DND-41 (cell line): ENCODE data around the gene NBEA.

Experiments used
- ATAC-seq: fragments of 200-7000 bp; cut with Tn5 transposase; 3 replicates; pipeline ENCODE4 v1.9.1; 2021; ENCODE audit warnings: low read depth; ENCODE audit not compliant: insufficient read depth
- DNase-seq: peaks from one replicate; pipeline ENCODE4 v3.0.0-alpha.2; 2020
- H2AFZ ChIP-seq: 2 replicates; pipeline ENCODE4 v1.6.0; 2012; ENCODE audit warnings: low read depth, low read length
- H3K27ac ChIP-seq: 2 replicates; pipeline ENCODE4 v1.5.1; 2012; ENCODE audit warnings: low read length, inconsistent platforms
- H3K27me3 ChIP-seq: fragments of 200-600 bp; sonication (generic); 2 replicates; pipeline ENCODE4 v1.6.0; 2012; ENCODE audit warnings: low read length, mild to moderate bottlenecking, inconsistent platforms; ENCODE audit not compliant: insufficient read depth, poor library complexity
- H3K36me3 ChIP-seq: 2 replicates; pipeline ENCODE4 v1.5.1; 2012; ENCODE audit warnings: low read length, inconsistent platforms; ENCODE audit not compliant: insufficient read depth
- H3K4me1 ChIP-seq: 2 replicates; pipeline ENCODE4 v1.5.1; 2012; ENCODE audit warnings: mild to moderate bottlenecking, low read length; ENCODE audit not compliant: insufficient read depth
- H3K4me2 ChIP-seq: 2 replicates; pipeline ENCODE4 v1.6.0; 2012; ENCODE audit warnings: mild to moderate bottlenecking, moderate library complexity, low read length, inconsistent platforms; ENCODE audit not compliant: insufficient read depth
- H3K4me3 ChIP-seq, 2 experiments: fragments of 200-600 bp in 1 of 2; shearing (Covaris generic) in 1 of 2; 2 replicates each; pipeline ENCODE4 v1.5.1; 2012 to 2016; ENCODE audit warnings: inconsistent platforms in 2 of 2, low read length in 2 of 2, mild to moderate bottlenecking in 2 of 2, low read depth in 1 of 2, moderate library complexity in 1 of 2
- H3K79me2 ChIP-seq: 2 replicates; pipeline ENCODE4 v1.6.0; 2012; ENCODE audit warnings: low read length, inconsistent platforms; ENCODE audit not compliant: insufficient read depth
- H3K9ac ChIP-seq: 2 replicates; pipeline ENCODE4 v1.6.0; 2012; ENCODE audit warnings: low read depth, mild to moderate bottlenecking, inconsistent platforms, low read length, moderate library complexity
- H3K9me3 ChIP-seq: 2 replicates; pipeline ENCODE4 v1.5.1; 2012; ENCODE audit warnings: low read length, moderate library complexity, mild to moderate bottlenecking, inconsistent platforms; ENCODE audit not compliant: insufficient read depth, severe bottlenecking
- H4K20me1 ChIP-seq: 2 replicates; pipeline ENCODE4 v1.6.0; 2012; ENCODE audit warnings: low read length; ENCODE audit not compliant: insufficient read depth
- EZH2 ChIP-seq: IDR thresholded peaks from 3 replicates; pipeline ENCODE4 v1.6.1; 2012; ENCODE audit warnings: borderline replicate concordance, low read depth, mild to moderate bottlenecking, moderate library complexity, low read length, inconsistent platforms; ENCODE audit not compliant: severe bottlenecking
- TF ChIP-seq, protein P1 (sequence below): IDR thresholded peaks from 2 replicates; pipeline ENCODE4 v1.5.1; 2012; ENCODE audit warnings: borderline replicate concordance, low read length, moderate library complexity, mild to moderate bottlenecking; ENCODE audit not compliant: poor library complexity, severe bottlenecking; ENCODE audit errors: extremely low read depth

Gene NBEA

DNA sequence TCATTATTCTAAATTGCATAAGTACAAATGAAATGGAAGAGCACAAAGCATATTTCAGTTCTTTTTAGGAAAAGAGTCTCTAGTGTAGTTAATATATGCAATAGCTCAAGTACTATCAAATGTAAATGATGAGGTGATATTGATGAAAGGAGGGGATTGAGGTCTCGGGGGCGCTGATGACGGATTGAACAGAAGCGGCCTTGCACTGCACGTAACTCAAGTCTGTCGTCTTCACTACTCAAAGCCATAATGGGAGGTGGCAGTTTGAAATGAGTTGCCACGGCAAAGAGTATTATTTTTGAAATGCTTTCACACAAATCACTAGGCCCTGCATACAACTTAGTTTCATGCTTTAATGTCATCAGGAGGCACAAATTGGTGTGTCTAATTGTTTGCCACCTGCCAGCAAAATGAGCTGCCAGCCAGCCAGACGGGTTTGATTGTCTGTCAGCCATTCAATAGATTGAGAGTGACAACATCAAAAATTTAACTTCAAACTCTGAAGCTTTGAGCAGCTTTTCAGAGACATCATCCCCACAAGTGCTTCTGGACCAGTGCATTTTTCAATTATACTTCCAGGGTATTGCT lies 256.6 kb downstream of the NBEA start:
- Histone ChIP-seq H3K4me1 (no peaks in the 10 kb centered on the region), H2AFZ (no peak overlapping the region), H3K27me3 (no peaks in the 10 kb centered on the region), H3K4me3 (no peak overlapping the region), H3K36me3 (peaks cover 3% of the 10 kb centered on the region; the same call in 1 of the 2 replicates), H3K9ac (no peak overlapping the region), H4K20me1 (no peaks in the 10 kb centered on the region), H3K27ac (no peak overlapping the region), H3K79me2 (no peaks in the 10 kb centered on the region), H3K9me3 (no peaks in the 10 kb centered on the region), H3K4me2 (no peak overlapping the region)
- no peak for ATAC-seq
- TF ChIP-seq, protein P1, sequence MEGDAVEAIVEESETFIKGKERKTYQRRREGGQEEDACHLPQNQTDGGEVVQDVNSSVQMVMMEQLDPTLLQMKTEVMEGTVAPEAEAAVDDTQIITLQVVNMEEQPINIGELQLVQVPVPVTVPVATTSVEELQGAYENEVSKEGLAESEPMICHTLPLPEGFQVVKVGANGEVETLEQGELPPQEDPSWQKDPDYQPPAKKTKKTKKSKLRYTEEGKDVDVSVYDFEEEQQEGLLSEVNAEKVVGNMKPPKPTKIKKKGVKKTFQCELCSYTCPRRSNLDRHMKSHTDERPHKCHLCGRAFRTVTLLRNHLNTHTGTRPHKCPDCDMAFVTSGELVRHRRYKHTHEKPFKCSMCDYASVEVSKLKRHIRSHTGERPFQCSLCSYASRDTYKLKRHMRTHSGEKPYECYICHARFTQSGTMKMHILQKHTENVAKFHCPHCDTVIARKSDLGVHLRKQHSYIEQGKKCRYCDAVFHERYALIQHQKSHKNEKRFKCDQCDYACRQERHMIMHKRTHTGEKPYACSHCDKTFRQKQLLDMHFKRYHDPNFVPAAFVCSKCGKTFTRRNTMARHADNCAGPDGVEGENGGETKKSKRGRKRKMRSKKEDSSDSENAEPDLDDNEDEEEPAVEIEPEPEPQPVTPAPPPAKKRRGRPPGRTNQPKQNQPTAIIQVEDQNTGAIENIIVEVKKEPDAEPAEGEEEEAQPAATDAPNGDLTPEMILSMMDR, result no peak
- TF ChIP-seq EZH2, result no peak
- no peak for DNase-seq

- no peak for ATAC-seq
- no peaks in the 10 kb centered on the region for H4K20me1 ChIP-seq
- H3K4me2 ChIP-seq, result no peak overlapping the region
- no peak overlapping the region for H2AFZ ChIP-seq
- no peaks in the 10 kb centered on the region for H3K9me3 ChIP-seq
- DNase-seq, result no peak
- H3K27ac ChIP-seq, result no peak overlapping the region
- TF ChIP-seq, protein P1, result no peak
- no peak for TF ChIP-seq EZH2
- no peak overlapping the region for H3K4me3 ChIP-seq
- H3K79me2 ChIP-seq, result no peaks in the 10 kb centered on the region
- H3K4me1 ChIP-seq, result no peaks in the 10 kb centered on the region
- no peaks in the 10 kb centered on the region for H3K27me3 ChIP-seq
- no peaks in the 10 kb centered on the region for H3K36me3 ChIP-seq
- H3K9ac ChIP-seq, result no peak overlapping the region
Observed at GRCh38 chr13:35208587-35208986, 266.5 kb downstream of the NBEA start.

GRCh38 chr13:35210261-35210660 lies 268.2 kb downstream of the NBEA start:
- no peaks in the 10 kb centered on the region for H3K27me3 ChIP-seq
- H3K4me2 ChIP-seq, result no peak overlapping the region
- no peak overlapping the region for H3K4me3 ChIP-seq
- H3K4me1 ChIP-seq, result no peaks in the 10 kb centered on the region
- ATAC-seq (no peak), DNase-seq (no peak)
- H4K20me1 ChIP-seq, result no peaks in the 10 kb centered on the region
- no peaks in the 10 kb centered on the region for H3K36me3 ChIP-seq
- H3K27ac ChIP-seq, result no peak overlapping the region
- TF ChIP-seq, protein P1, result no peak
- TF ChIP-seq EZH2, result no peak
- H2AFZ ChIP-seq, result no peak overlapping the region
- H3K79me2 ChIP-seq, result no peaks in the 10 kb centered on the region
- no peak overlapping the region for H3K9ac ChIP-seq
- H3K9me3 ChIP-seq, result no peaks in the 10 kb centered on the region
